Astrocyte of the cerebellum (primary cell): ENCODE data around the gene TYW1B.
"Not testable (repeated sequence)": the region's sequence is repeated elsewhere in the genome, so short reads cannot be mapped to it uniquely, and the experiment has no call there.

Experiments used
- DNase-seq: peaks from one replicate; pipeline ENCODE4 v3.0.0-alpha.2; 2011; ENCODE audit warnings: low read depth
- H3K4me3 ChIP-seq: 2 replicates; pipeline ENCODE4 v1.5.1; 2011; ENCODE audit warnings: mild to moderate bottlenecking, low read depth, low read length, moderate library complexity
- in situ Hi-C: cut with HindIII; loops from 2 replicates; pipeline ENCODE4 v1.10.0; 2017; ENCODE audit warnings: low sequenced_read_pairs
- TF ChIP-seq, protein P1 (sequence below): IDR thresholded peaks from 2 replicates; pipeline ENCODE4 v1.5.1; 2012; ENCODE audit warnings: low read length, low read depth, moderate library complexity, mild to moderate bottlenecking; ENCODE audit errors: missing control alignments

The TYW1B gene

GRCh38 chr7:72540923-72541322 is 287.1 kb downstream of the TYW1B start:
- DNase-seq = no peak
- in situ Hi-C loops = no loop called here
- TF ChIP-seq, protein P1, sequence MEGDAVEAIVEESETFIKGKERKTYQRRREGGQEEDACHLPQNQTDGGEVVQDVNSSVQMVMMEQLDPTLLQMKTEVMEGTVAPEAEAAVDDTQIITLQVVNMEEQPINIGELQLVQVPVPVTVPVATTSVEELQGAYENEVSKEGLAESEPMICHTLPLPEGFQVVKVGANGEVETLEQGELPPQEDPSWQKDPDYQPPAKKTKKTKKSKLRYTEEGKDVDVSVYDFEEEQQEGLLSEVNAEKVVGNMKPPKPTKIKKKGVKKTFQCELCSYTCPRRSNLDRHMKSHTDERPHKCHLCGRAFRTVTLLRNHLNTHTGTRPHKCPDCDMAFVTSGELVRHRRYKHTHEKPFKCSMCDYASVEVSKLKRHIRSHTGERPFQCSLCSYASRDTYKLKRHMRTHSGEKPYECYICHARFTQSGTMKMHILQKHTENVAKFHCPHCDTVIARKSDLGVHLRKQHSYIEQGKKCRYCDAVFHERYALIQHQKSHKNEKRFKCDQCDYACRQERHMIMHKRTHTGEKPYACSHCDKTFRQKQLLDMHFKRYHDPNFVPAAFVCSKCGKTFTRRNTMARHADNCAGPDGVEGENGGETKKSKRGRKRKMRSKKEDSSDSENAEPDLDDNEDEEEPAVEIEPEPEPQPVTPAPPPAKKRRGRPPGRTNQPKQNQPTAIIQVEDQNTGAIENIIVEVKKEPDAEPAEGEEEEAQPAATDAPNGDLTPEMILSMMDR = no peak
- H3K4me3 ChIP-seq = no peak overlapping the region

DNA sequence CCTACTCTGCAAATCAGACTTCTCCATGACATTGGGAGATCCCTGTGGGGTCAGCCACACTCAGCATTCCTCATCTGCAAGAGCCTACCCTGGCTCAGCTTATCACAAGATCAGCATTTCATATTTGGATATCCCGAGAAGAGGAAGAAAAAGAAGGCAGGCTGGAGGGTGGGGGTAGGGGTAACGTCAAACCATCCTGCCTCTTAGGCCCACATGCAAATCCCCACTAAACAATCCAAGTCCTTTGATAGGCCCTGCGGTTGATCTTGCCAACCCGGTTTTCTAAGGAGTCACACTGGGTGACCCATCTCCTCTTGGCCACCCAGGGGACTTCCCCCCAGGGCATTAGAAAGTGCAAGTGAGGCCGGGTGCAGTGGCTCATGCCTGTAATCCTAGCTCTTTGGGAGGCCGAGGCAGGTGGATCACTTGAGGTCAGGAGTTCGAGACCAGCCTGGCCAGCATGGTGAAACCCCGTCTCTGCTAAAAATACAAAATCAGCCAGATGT is 287.8 kb downstream of the TYW1B start:
- in situ Hi-C loops = no loop called here

GRCh38 chr7:72539702-72540101 is 288.3 kb downstream of the TYW1B start:
- DNase-seq = no peak
- H3K4me3 ChIP-seq = no peak overlapping the region
- TF ChIP-seq, protein P1 = no peak
- in situ Hi-C loops = no loop called here

More for the DNA sequence above, 287.8 kb downstream of the TYW1B start:
- no peak for DNase-seq
- no peak overlapping the region for H3K4me3 ChIP-seq
- TF ChIP-seq, protein P1 = no peak

DNA sequence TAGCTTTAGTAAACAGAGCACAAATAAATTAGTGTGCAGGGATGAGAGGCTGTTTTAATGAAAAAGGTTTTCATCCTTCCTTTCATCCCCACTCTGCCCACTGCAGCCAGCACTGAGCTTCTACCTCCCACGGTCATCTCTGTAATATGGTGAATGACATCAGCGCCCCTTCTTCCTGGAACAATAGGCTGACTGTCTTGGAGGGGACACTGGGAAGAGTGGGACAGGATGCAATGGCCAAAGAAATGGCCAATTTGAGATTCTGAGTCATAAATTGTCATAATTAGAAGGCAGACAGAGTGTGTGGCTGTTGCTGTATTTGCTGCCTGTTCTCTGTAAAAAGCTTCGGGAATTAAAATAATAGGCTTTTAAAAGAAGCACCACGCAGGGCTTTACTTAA is 289.1 kb downstream of the TYW1B start:
- in situ Hi-C loops = no loop called here
- TF ChIP-seq, protein P1 = no peak
- no peak overlapping the region for H3K4me3 ChIP-seq
- no peak for DNase-seq

- no peak overlapping the region for H3K4me3 ChIP-seq
- DNase-seq = no peak
- in situ Hi-C loops = no loop called here
- TF ChIP-seq, protein P1 = no peak
These were observed 289.9 kb downstream of the TYW1B start for GRCh38 chr7:72538147-72538546.

DNA sequence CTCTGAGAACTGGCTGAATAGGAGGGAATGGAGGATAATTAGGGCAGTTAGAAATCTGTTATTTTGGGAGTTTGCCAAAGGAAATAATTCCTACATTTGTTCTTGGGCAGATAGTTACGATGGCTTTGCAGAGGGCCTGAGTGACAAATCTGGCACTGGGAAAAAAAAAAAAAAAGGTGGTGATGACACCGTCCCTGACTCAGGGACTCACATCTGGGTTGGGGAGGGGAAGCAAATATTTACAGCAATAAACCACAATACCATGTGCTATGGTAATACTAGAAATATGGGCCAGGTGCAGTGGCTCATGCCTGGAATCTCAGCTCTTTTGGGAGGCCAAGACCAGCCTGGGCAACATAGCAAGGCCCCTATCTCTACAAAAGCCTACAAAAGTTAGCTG is 292.0 kb downstream of the TYW1B start:
- in situ Hi-C loops, DNase-seq, H3K4me3 ChIP-seq: not testable (repeated sequence)

DNA sequence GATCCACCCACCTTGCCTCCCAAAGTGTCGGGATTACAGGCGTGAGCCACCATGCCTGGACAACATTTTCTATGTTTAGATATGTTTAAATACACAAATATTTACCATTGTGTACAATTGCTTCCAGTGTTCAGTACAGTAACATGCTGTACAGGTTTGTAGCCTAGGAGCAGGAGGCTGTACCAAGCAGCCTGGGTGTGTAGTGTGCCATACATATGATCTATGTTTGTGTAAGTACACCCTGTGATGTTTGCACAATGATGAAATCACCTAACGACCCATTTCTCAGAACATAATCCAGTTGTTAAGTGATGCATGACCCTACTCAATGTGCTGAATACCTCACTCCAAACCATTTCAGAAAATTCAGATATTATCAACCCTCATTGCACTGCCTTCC is 297.0 kb downstream of the TYW1B start:
- in situ Hi-C loops, DNase-seq, H3K4me3 ChIP-seq: not testable (repeated sequence)
